Mesenchymal stem cell (in vitro differentiated cells and primary cell): ENCODE measurements around the gene BMERB1.
"Not testable (repeated sequence)": the region's sequence is repeated elsewhere in the genome, so short reads cannot be mapped to it uniquely, and the experiment has no call there.

Experiments used
- DNase-seq: peaks from one replicate; pipeline ENCODE4 v3.0.0-alpha.2; 2013
- H2AFZ ChIP-seq: one replicate; pipeline ENCODE4 v1.6.1; 2013; ENCODE audit warnings: low read depth, mild to moderate bottlenecking, control low read depth, inconsistent platforms, low read length, moderate library complexity
- H2AK5ac ChIP-seq: 2 replicates; pipeline ENCODE4 v1.6.1; 2013; ENCODE audit warnings: low read length, moderate library complexity, mild to moderate bottlenecking, inconsistent platforms; ENCODE audit not compliant: severe bottlenecking
- H2BK120ac ChIP-seq: one replicate; pipeline ENCODE4 v1.6.1; 2013; ENCODE audit warnings: low read depth, mild to moderate bottlenecking, inconsistent platforms, low read length, moderate library complexity
- H2BK12ac ChIP-seq, 2 experiments: one replicate each; pipeline ENCODE4 v1.6.1; 2013; ENCODE audit warnings: inconsistent platforms in 2 of 2, low read length in 2 of 2, mild to moderate bottlenecking in 2 of 2, moderate library complexity in 2 of 2, control low read depth in 1 of 2
- H2BK15ac ChIP-seq: one replicate; pipeline ENCODE4 v1.6.1; 2013; ENCODE audit warnings: mild to moderate bottlenecking, low read depth, inconsistent platforms; ENCODE audit not compliant: poor library complexity, severe bottlenecking
- H2BK5ac ChIP-seq: 2 replicates; pipeline ENCODE4 v1.6.1; 2013; ENCODE audit warnings: low read depth, mild to moderate bottlenecking, low read length, control low read depth, inconsistent platforms; ENCODE audit not compliant: poor library complexity, severe bottlenecking
- H3K14ac ChIP-seq, 2 experiments: one replicate each; pipeline ENCODE4 v1.6.1; 2013; ENCODE audit warnings: inconsistent platforms in 2 of 2, low read length in 2 of 2, control low read depth in 1 of 2, mild to moderate bottlenecking in 1 of 2, moderate library complexity in 1 of 2
- H3K18ac ChIP-seq, 2 experiments: one replicate each; pipeline ENCODE4 v1.6.1; 2013; ENCODE audit warnings: inconsistent platforms in 2 of 2, low read length in 2 of 2, control low read depth in 1 of 2, low read depth in 1 of 2, mild to moderate bottlenecking in 1 of 2
- H3K23ac ChIP-seq, 2 experiments: one replicate each; pipeline ENCODE4 v1.6.1; 2013; ENCODE audit warnings: inconsistent platforms in 2 of 2, low read length in 2 of 2, mild to moderate bottlenecking in 2 of 2, moderate library complexity in 2 of 2, control low read depth in 1 of 2
- H3K27ac ChIP-seq: 2 replicates; pipeline ENCODE4 v1.5.1; 2013; ENCODE audit warnings: mild to moderate bottlenecking, moderate library complexity, low read length, control low read depth, inconsistent platforms; ENCODE audit not compliant: poor library complexity, severe bottlenecking
- H3K27me3 ChIP-seq, 2 experiments: 2 replicates each; pipeline versions ENCODE4 v1.6.1 to v1.7.0; 2013; ENCODE audit warnings: low read length in 2 of 2, mild to moderate bottlenecking in 2 of 2, moderate library complexity in 2 of 2, control low read depth in 1 of 2, inconsistent platforms in 1 of 2; ENCODE audit not compliant: control insufficient read depth in 1 of 2, insufficient read depth in 1 of 2
- H3K36me3 ChIP-seq, 2 experiments: 2 replicates each; pipeline versions ENCODE4 v1.6.1 to v1.7.0; 2013; ENCODE audit warnings: low read length in 2 of 2, control low read depth in 1 of 2, inconsistent platforms in 1 of 2, low read depth in 1 of 2, mild to moderate bottlenecking in 1 of 2; ENCODE audit not compliant: insufficient read depth in 2 of 2, control insufficient read depth in 1 of 2
- H3K4ac ChIP-seq, 2 experiments: one replicate each; pipeline ENCODE4 v1.6.1; 2013; ENCODE audit warnings: inconsistent platforms in 2 of 2, low read length in 2 of 2, mild to moderate bottlenecking in 2 of 2, moderate library complexity in 2 of 2, control low read depth in 1 of 2, low read depth in 1 of 2
- H3K4me1 ChIP-seq: 2 replicates; pipeline ENCODE4 v1.6.1; 2013; ENCODE audit warnings: low read depth, low read length, control low read depth; ENCODE audit not compliant: control insufficient read depth, insufficient read depth
- H3K4me2 ChIP-seq: 2 replicates; pipeline ENCODE4 v1.6.1; 2013; ENCODE audit warnings: low read length, mild to moderate bottlenecking, inconsistent platforms; ENCODE audit not compliant: poor library complexity, severe bottlenecking
- H3K4me3 ChIP-seq, 2 experiments: 2 replicates each; pipeline versions ENCODE4 v1.5.1 to v1.7.0; 2013; ENCODE audit warnings: low read length in 2 of 2, mild to moderate bottlenecking in 2 of 2, control low read depth in 1 of 2, low read depth in 1 of 2; ENCODE audit not compliant: insufficient read depth in 1 of 2
- H3K79me1 ChIP-seq: replicated peaks from 2 replicates; pipeline ENCODE4 v1.6.1; 2013; ENCODE audit warnings: mild to moderate bottlenecking, control low read depth, low read length, inconsistent platforms; ENCODE audit not compliant: poor library complexity, severe bottlenecking
- H3K9ac ChIP-seq: 2 replicates; pipeline ENCODE4 v1.7.0; 2013; ENCODE audit warnings: mild to moderate bottlenecking, low read length, moderate library complexity
- H3K9me3 ChIP-seq: 2 replicates; pipeline ENCODE4 v1.7.0; 2013; ENCODE audit warnings: mild to moderate bottlenecking, low read length; ENCODE audit not compliant: control insufficient read depth
- H4K8ac ChIP-seq: one replicate; pipeline ENCODE4 v1.6.1; 2013; ENCODE audit warnings: inconsistent platforms, mild to moderate bottlenecking, low read length, moderate library complexity
- H4K91ac ChIP-seq: one replicate; pipeline ENCODE4 v1.6.1; 2013; ENCODE audit warnings: mild to moderate bottlenecking, low read length, inconsistent platforms
- WGBS: methylation state at CpG from one replicate; pipeline ENCODE4 v1.1.7; 2013; ENCODE audit warnings: mixed read lengths; 5-methylcytosine and 5-hydroxymethylcytosine counted together

BMERB1 gene

DNA sequence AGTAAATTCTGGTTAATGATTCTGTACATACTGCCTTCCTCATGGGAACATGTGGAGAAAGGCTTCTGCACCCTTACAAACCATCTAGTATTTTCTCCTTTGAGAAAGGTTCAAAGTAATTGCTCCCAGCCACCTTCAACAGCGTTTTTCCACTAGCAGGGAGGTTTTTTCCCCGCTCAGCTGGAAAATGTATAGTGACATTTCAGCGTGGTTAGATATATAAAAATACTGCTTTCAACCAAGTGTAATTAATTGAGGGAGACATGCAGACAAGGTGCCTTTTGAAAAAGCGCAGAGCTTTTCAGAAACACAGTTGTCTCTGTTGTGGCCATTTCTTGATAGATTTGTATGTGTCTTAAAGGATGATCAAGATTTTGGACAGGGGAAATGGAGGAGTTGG lies 5.1 kb downstream of the BMERB1 start:
- no peak for DNase-seq
- Histone ChIP-seq H2BK120ac (no peak overlapping the region), H4K91ac (no peak overlapping the region), H3K4me1 (peaks cover 3% of the 10 kb centered on the region), H2BK12ac (no peak overlapping the region), H3K9ac (peak overlapping the region; percentile 67), H3K36me3 (peaks cover 0 to 4% of the 10 kb centered on the region in 2 experiments), H2AK5ac (peak overlapping the region; percentile 36), H2AFZ (no peak overlapping the region), H3K18ac (no peak overlapping the region), H3K14ac (no peak overlapping the region), H3K23ac (no peak overlapping the region), H3K9me3 (no peaks in the 10 kb centered on the region), H3K27me3 (no peaks in the 10 kb centered on the region), H3K4me3 (peak overlapping the region in 1 of 2 experiments; percentile 42), H2BK5ac (no peak overlapping the region), H3K27ac (peak overlapping the region; percentile 47), H3K4ac (no peak overlapping the region), H3K79me1 (peaks cover 37% of the 10 kb centered on the region), H3K4me2 (no peak overlapping the region), H2BK15ac (no peak overlapping the region), H4K8ac (no peak overlapping the region)
- WGBS: 95% methylated on average over 4 of the region's 4 CpGs

DNA sequence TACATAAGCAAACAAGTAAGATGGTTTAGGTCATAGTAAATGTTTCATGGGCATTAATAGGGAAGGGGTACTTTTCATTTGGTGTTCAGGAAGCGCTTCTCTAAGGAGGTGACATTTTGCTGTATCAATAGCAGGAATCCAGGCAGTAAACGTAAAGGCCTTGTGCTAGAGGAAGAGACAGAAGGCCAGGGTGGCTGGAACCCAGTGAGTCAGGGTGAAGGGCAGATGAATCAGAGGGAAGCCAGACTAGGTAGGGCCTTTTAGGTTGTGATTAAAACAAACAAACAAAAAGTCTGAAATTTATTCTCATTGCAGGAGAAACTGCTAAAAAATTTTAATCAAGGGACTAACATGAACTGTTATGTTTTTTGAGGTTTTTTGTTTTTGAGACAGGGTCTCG lies 6.5 kb downstream of the BMERB1 start:
- DNase-seq: peak; percentile 80
- Histone ChIP-seq H4K91ac (no peak overlapping the region), H3K9ac (peak overlapping the region; percentile 83), H3K27me3 (no peaks in the 10 kb centered on the region), H2BK5ac (no peak overlapping the region), H3K4ac (no peak overlapping the region), H3K79me1 (peaks cover 36% of the 10 kb centered on the region), H3K4me1 (peaks cover 3% of the 10 kb centered on the region), H3K9me3 (peaks cover 3% of the 10 kb centered on the region), H3K4me2 (no peak overlapping the region), H2BK120ac (no peak overlapping the region), H3K36me3 (peaks cover 0 to 15% of the 10 kb centered on the region in 2 experiments), H2AK5ac (no peak overlapping the region), H2BK12ac (no peak overlapping the region), H3K23ac (no peak overlapping the region), H2BK15ac (no peak overlapping the region), H3K18ac (no peak overlapping the region), H3K27ac (peak overlapping the region; percentile 18), H3K14ac (no peak overlapping the region), H2AFZ (no peak overlapping the region), H4K8ac (no peak overlapping the region), H3K4me3 (peak overlapping the region in 1 of 2 experiments; percentile 40)
- WGBS: 56% methylated on average over 3 of the region's 3 CpGs

DNA sequence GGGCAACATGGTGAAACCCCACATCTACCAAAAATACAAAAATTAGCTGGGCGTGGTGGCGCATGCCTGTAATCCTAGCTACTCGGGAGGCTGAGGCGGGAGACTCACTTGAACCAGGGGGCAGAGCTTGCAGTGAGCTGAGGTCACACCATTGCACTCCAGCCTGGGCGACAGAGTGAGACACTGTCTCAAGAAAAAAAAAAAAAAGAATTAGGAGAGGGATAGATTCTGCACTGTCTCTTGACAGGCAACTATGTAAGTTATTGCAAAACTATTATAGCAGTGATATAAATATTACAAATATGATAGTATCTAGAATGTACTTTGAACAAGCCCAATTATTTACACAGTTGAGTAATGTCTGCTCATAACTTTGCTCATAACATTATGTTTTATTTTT lies 7.8 kb downstream of the BMERB1 start:
- not testable (repeated sequence) for H3K9ac ChIP-seq, H3K4me2 ChIP-seq, H2AFZ ChIP-seq, H3K18ac ChIP-seq, H3K4ac ChIP-seq, H4K91ac ChIP-seq, H3K9me3 ChIP-seq, H3K27me3 ChIP-seq, H2AK5ac ChIP-seq, H3K27ac ChIP-seq, H2BK15ac ChIP-seq, H3K4me1 ChIP-seq, DNase-seq, H2BK12ac ChIP-seq, H3K14ac ChIP-seq, H3K23ac ChIP-seq, H4K8ac ChIP-seq, H2BK120ac ChIP-seq, H2BK5ac ChIP-seq, H3K4me3 ChIP-seq
- WGBS: 94% methylated on average over 5 of the region's 5 CpGs
- H3K36me3 ChIP-seq: peaks cover 0 to 24% of the 10 kb centered on the region in 2 experiments
- H3K79me1 ChIP-seq: peaks cover 40% of the 10 kb centered on the region

DNA sequence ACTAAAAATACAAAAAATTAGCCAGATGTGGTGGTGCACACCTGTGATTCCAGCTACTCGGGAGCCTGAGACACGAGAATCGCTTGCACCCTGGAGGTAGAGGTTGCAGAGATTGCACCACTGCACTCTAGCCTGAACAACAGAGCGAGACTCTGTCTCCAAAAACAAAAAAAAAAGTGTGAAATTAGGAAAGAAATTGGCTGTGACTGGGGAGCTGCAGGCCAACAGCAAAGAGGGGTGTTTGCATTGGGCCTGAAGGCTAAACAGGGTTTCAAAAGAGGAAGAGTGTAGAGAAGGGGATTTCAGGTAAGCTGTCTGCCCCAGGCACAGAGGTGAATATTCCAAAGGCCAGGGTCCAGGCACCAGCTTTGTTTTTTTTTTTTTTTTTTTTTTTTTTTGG lies 9.4 kb downstream of the BMERB1 start:
- Histone ChIP-seq H3K4me2 (no peak overlapping the region), H3K27ac (no peak overlapping the region), H4K8ac (no peak overlapping the region), H3K18ac (no peak overlapping the region), H3K14ac (no peak overlapping the region), H2BK12ac (no peak overlapping the region), H3K4ac (no peak overlapping the region), H3K23ac (no peak overlapping the region), H2BK5ac (no peak overlapping the region), H3K4me1 (peaks cover 3% of the 10 kb centered on the region), H3K9me3 (peaks cover 3% of the 10 kb centered on the region), H3K79me1 (peaks cover 50% of the 10 kb centered on the region), H2AK5ac (no peak overlapping the region), H3K36me3 (peaks cover 3 to 37% of the 10 kb centered on the region in 2 experiments), H2BK15ac (no peak overlapping the region), H3K9ac (no peak overlapping the region), H2BK120ac (no peak overlapping the region), H4K91ac (no peak overlapping the region), H3K4me3 (no peak overlapping the region), H2AFZ (no peak overlapping the region), H3K27me3 (no peaks in the 10 kb centered on the region)
- DNase-seq: no peak
- 99% methylated on average over 4 of the region's 4 CpGs for WGBS
